C4-2B (cell line): ENCODE measurements around the gene EEF1E1.

Experiments
- CTCF ChIP-seq: fragments of 450-650 bp; conservative IDR thresholded peaks from 2 replicates; pipeline ENCODE4 v1.5.1; 2017; ENCODE audit warnings: mild to moderate bottlenecking
- ZFX ChIP-seq: fragments of 450-650 bp; IDR thresholded peaks from 2 replicates; pipeline ENCODE4 v1.6.1; 2017

DNA sequence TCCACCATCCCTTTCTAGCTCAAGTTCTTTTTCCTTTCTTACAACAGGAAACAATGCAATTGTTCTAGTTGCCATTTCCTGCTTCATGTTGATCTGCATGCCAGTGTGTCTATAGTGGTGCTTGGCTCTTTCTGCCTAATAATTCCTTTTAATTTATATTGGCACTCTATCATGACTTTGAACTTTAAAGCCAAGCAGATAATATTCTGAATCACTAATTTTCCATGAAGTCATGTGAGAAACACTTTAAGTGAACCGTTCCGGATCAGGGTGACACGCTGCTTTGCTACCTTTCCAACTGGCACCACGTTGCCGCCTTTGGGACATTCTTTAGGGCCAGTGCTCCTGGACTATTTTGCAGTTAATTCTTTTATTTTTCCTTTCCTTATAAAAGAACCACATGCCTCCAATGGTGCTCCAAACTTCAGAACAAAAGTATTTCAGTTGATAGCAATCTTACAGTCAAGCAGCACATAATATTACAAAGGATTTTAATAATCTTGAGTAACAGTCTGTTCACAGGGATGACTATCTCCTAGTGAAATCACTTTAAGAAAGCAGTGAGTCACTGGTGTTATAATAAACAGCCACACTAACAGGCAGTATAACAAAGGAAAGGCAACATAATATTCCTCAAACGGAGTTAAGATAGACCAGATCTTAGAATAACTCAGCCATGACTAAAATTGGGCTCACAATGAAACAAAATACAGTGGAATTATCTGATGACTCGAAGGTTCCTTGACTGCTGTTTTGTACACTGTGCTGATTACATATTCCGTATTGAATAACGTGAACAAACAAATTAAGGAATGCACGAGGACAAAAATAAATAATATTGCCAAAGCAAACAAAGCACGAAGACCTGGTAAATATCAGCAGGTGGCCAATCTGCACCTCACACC lies 19.1 kb downstream of the EEF1E1 start:
- TF ChIP-seq CTCF (no peak), ZFX (no peak)
